ENCODE results near the gene RGS11.

The RGS11 gene

DNA sequence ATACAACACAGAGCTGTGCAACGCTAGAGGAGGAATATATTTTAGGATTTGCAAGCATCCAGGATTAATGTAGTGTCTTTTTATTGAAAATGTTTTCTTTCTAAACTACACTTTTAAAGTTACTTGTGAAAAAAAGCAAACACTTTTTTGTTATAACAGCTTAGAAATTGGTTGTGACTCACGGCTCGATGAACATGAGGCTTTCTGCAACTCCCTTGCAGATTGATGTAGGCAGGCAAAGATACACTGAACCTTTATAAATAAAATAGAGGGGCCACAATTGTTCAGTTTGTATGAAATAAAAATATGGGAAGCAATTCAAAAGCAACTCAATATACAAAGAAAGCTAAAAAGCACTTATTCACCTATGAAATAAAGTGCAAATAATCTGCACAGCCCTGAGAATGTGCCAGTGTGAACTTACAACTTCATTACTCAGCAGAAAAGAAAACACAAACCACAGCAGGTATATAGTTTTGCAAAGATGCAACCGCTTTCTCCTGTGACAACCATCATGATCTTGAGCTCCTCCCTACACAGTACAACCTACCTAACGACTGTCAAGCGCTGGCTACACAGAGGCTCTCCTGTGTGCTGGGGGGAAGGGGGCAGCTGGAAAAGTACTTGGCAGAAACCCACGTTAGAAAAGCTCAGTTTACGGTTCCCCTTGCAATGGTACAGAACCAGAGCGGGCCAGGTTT lies 47.4 kb downstream of the RGS11 start:
- no peak for DNase-seq

DNA sequence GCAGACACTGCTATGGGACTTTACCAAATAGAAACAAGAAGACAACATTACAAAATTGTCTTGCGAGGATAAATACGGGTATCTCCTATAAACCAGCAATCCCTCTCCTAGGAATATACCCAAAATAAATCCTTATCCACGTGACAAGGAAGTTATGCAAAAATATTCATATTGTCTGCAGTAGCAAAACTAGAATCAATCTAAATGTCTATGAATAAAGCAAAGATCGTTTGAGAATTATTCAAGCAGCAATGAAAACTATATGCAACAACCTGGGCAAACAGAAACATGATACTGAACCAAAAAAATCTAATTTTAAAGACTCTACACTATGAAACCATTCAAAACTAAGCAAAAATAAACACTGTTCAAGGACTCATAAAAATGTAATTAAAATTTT lies 55.7 kb downstream of the RGS11 start:
- no peak for DNase-seq
